Upper lobe of right lung (tissue), 1 donor: ENCODE results near the gene ATP6AP1. TPM values are rescaled to one million over a fixed set of nuclear protein-coding genes. Genes with fewer than 3 reads are reported as not detected.

Experiments used
- ATAC-seq: fragments of 200-7000 bp; cut with Tn5 transposase; one replicate; pipeline ENCODE4 v1.9.1; 2020; ENCODE audit warnings: mild to moderate bottlenecking, moderate library complexity
- DNase-seq: peaks from one replicate; pipeline ENCODE4 v3.0.0-alpha.2; 2020
- H3K27ac ChIP-seq: fragments of 200-600 bp; one replicate; pipeline ENCODE4 v1.8.0; 2022
- H3K27me3 ChIP-seq: fragments of 200-600 bp; one replicate; pipeline ENCODE4 v1.8.0; 2022; ENCODE audit warnings: mild to moderate bottlenecking
- H3K36me3 ChIP-seq: fragments of 200-600 bp; one replicate; pipeline ENCODE4 v1.8.0; 2022
- H3K4me1 ChIP-seq: fragments of 200-600 bp; one replicate; pipeline ENCODE4 v1.8.0; 2022
- H3K4me3 ChIP-seq: fragments of 200-600 bp; one replicate; pipeline ENCODE4 v1.8.0; 2022; ENCODE audit warnings: mild to moderate bottlenecking
- H3K9me3 ChIP-seq: fragments of 200-600 bp; one replicate; pipeline ENCODE4 v1.8.0; 2022
- intact Hi-C: fragments of 100-400 bp; cut with DNase I; formaldehyde crosslinking; loops from one replicate; pipeline ENCODE4 v1.11.0; 2022
- total RNA-seq: library from RNA; stranded (reverse); fragmentation: NEBNext Ultra II Directional; extraction: Animal tissue kit (Norgen Biotek cat#: 25700); gene quantifications from one replicate; pipeline ENCODE4 v1.2.1, GENCODE V29; 2021
- TF ChIP-seq, protein P1 (sequence below): fragments of 200-600 bp; IDR thresholded peaks from one replicate; pipeline ENCODE4 v1.8.0; 2022; ENCODE audit warnings: antibody characterized with exemption
- donor health status: DM: no; HTN: yes; CAD: no; lungs with severe emphysema.

ATP6AP1 gene
- total RNA-seq, 1 donor from 2014 or later: 193 TPM

GRCh38 chrX:154446430-154446829 is 18.0 kb downstream of the ATP6AP1 start:
- intact Hi-C loops: no loop called here

DNA sequence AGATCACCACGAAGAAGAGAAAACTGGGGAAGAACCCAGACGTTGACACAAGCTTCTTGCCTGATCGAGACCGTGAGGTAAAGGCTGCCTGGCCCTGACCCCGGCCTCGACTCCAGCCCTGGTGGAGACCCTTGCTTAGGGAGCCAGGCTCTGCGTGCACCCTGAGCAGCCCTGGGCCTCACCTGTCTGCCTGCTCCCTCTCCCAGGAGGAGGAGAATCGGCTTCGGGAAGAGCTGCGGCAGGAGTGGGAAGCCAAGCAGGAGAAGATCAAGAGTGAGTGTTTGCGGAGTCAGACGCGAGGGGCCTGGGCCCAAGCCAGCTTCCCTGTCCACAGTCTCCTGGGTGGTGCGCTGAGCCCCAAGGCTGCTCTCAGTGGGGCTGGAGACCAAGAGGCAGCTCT is 20.0 kb downstream of the ATP6AP1 start:
- DNase-seq (no peak), ATAC-seq (no peak)
- peaks cover 5% of the 10 kb centered on the region for H3K36me3 ChIP-seq
- H3K9me3 ChIP-seq: no peaks in the 10 kb centered on the region
- no peaks in the 10 kb centered on the region for H3K27me3 ChIP-seq
- no peak overlapping the region for H3K4me3 ChIP-seq
- H3K27ac ChIP-seq: no peak overlapping the region
- H3K4me1 ChIP-seq: peaks cover 12% of the 10 kb centered on the region
- TF ChIP-seq, protein P1, sequence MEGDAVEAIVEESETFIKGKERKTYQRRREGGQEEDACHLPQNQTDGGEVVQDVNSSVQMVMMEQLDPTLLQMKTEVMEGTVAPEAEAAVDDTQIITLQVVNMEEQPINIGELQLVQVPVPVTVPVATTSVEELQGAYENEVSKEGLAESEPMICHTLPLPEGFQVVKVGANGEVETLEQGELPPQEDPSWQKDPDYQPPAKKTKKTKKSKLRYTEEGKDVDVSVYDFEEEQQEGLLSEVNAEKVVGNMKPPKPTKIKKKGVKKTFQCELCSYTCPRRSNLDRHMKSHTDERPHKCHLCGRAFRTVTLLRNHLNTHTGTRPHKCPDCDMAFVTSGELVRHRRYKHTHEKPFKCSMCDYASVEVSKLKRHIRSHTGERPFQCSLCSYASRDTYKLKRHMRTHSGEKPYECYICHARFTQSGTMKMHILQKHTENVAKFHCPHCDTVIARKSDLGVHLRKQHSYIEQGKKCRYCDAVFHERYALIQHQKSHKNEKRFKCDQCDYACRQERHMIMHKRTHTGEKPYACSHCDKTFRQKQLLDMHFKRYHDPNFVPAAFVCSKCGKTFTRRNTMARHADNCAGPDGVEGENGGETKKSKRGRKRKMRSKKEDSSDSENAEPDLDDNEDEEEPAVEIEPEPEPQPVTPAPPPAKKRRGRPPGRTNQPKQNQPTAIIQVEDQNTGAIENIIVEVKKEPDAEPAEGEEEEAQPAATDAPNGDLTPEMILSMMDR: no peak
- intact Hi-C loops: no loop called here

More at GRCh38 chrX:154446430-154446829, 18.0 kb downstream of the ATP6AP1 start:
- Histone ChIP-seq H3K9me3 (no peaks in the 10 kb centered on the region), H3K4me1 (peaks cover 12% of the 10 kb centered on the region), H3K27ac (no peak overlapping the region), H3K27me3 (no peaks in the 10 kb centered on the region), H3K36me3 (peaks cover 13% of the 10 kb centered on the region), H3K4me3 (no peak overlapping the region)
- ATAC-seq (no peak), DNase-seq (no peak)
- TF ChIP-seq, protein P1: no peak

DNA sequence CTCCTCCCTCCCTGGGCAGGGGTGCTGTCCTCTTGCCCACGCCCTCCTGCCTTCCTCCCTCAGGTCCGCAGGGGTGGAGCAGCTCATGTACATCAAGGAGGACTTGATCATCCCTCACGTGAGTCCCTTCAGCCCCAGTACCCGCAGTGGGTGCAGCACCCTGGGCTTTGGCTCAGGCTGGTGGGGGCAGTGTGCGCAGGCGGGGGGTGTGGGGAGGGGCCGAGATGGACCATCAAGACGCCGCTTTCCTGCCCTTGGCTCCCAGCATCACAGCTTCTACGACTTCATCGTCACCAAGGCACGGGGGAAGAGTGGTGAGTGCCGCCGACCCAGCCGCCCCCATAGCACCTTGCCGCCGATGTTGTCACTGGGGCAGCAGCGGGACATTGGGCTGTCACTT is 21.1 kb downstream of the ATP6AP1 start:
- intact Hi-C loops: no loop called here
- DNase-seq (no peak), ATAC-seq (no peak)
- TF ChIP-seq, protein P1: no peak
- Histone ChIP-seq H3K9me3 (no peaks in the 10 kb centered on the region), H3K4me1 (peaks cover 10% of the 10 kb centered on the region), H3K4me3 (no peak overlapping the region), H3K36me3 (peaks cover 5% of the 10 kb centered on the region), H3K27ac (no peak overlapping the region), H3K27me3 (no peaks in the 10 kb centered on the region)

DNA sequence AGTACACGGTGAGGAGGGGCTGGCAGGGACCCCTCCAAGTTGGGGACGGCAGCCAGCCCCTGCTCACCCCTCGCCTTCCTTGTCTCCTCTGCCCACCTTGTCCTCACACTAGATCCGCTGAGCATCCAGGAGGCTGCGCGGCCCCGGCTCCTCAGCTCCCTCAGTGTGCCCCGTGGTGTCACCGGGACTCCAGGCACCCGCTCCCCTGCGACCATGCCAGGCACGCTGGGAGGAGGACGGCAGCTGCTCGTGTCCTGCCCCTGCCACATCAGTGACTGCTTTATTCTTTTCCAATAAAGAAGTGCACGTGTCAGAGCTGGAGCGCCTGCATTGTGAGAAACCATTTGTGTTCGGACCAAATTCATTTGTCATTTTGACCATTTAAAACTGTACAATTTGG is 21.8 kb downstream of the ATP6AP1 start:
- TF ChIP-seq, protein P1: no peak
- ATAC-seq (no peak), DNase-seq (no peak)
- peaks cover 3% of the 10 kb centered on the region for H3K4me1 ChIP-seq
- H3K9me3 ChIP-seq: no peaks in the 10 kb centered on the region
- H3K4me3 ChIP-seq: no peak overlapping the region
- peaks cover 5% of the 10 kb centered on the region for H3K36me3 ChIP-seq
- H3K27ac ChIP-seq: no peak overlapping the region
- no peaks in the 10 kb centered on the region for H3K27me3 ChIP-seq
- intact Hi-C loops: no loop called here

DNA sequence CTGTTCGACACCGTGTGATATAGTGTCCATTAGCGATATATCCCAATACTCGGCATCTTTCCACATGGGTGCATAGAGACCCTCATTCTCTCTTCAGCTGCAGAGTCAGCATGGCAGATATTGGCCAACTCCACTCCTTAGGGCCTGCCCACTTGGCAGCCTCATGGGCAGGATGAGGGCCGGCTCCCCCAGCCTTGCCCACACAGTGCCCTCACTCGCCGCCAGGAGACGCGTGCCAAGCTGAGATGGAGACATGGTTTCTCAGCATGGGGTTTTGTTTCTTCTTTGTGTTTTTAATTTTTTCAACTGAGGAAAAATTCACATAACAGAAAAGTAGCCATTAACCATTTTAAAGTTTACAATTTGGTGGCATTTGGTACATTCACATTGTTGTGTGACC is 24.3 kb downstream of the ATP6AP1 start:
- Histone ChIP-seq H3K27ac (no peak overlapping the region), H3K9me3 (no peaks in the 10 kb centered on the region), H3K27me3 (no peaks in the 10 kb centered on the region), H3K4me1 (no peaks in the 10 kb centered on the region), H3K36me3 (peaks cover 5% of the 10 kb centered on the region), H3K4me3 (no peak overlapping the region)
- no peak for DNase-seq
- intact Hi-C loops: no loop called here
- no peak for ATAC-seq
- TF ChIP-seq, protein P1: no peak

DNA sequence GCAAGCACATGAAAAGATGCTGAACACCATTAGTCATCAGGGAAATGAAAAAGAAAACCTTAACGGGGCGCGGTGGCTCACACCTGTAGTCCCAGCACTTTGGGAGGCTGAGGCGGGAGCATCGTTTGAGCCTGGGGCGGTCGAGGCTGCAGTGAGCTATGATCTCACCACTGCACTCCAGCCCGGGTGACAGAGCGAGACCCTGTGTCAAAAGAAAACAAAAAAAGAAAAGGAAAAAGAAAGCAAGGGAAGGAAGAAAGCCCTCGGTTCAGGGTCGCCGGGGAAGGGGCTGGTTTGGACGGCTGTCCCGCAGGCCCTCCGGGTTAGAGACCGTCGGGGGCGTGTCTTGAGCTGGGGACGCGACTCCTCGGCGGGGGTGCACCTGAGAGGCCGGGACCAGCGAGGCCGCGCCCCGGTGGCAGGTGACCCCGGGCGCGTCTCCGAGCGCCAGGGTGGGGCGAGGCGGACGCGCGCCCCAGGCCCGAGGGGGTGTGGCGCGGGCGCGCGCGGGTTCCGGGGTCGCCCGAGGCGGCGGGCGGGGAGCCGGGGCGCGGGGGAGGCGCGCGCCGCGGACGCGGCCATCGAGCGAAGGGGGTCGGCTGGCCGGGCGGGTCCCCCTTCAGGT is 29.1 kb downstream of the ATP6AP1 start:
- peak; percentile 83 for ATAC-seq
- Histone ChIP-seq H3K36me3 (no peaks in the 10 kb centered on the region), H3K27ac (peak overlapping the region; percentile 24), H3K27me3 (no peaks in the 10 kb centered on the region), H3K4me3 (peak overlapping the region; percentile 51), H3K9me3 (no peaks in the 10 kb centered on the region), H3K4me1 (no peaks in the 10 kb centered on the region)
- peak; percentile 78 for DNase-seq
- intact Hi-C loops: no loop called here
- TF ChIP-seq, protein P1: no peak
